Mononuclear cell (primary cell): ENCODE measurements around the gene CYTH4. TPM values are rescaled to one million over a fixed set of nuclear protein-coding genes. Genes with fewer than 3 reads are reported as not detected.

Experiments used
- H3K27me3 ChIP-seq: 2 replicates; pipeline ENCODE4 v1.6.0; 2011; ENCODE audit warnings: low read length, control low read depth; ENCODE audit not compliant: insufficient read depth
- H3K4me1 ChIP-seq: 2 replicates; pipeline ENCODE4 v1.5.1; 2011; ENCODE audit warnings: mild to moderate bottlenecking, low read length, control low read depth; ENCODE audit not compliant: insufficient read depth
- H3K4me3 ChIP-seq: 2 replicates; pipeline ENCODE4 v1.5.1; 2011; ENCODE audit warnings: mild to moderate bottlenecking, low read length, moderate library complexity
- H3K9me3 ChIP-seq: 2 replicates; pipeline ENCODE4 v1.5.1; 2011; ENCODE audit warnings: low read depth, mild to moderate bottlenecking, control low read depth, low read length
- total RNA-seq: library from RNA; depleted of rRNA; stranded (reverse); fragments of >200 nt; gene quantifications from one replicate; pipeline ENCODE4 v1.2.3, GENCODE V29; 2012

CYTH4 gene
- total RNA-seq, 1 donor: 124 TPM

GRCh38 chr22:37287550-37287951 is 5.2 kb downstream of the CYTH4 start:
- no peak overlapping the region for H3K4me3 ChIP-seq
- no peaks in the 10 kb centered on the region for H3K27me3 ChIP-seq
- peaks cover 89% of the 10 kb centered on the region for H3K4me1 ChIP-seq
- H3K9me3 ChIP-seq: no peaks in the 10 kb centered on the region

- H3K27me3 ChIP-seq: no peaks in the 10 kb centered on the region
These were observed 6.2 kb downstream of the CYTH4 start for GRCh38 chr22:37288521-37288920.

GRCh38 chr22:37289156-37289735 is 6.9 kb downstream of the CYTH4 start:
- no peaks in the 10 kb centered on the region for H3K27me3 ChIP-seq
- peaks cover 83% of the 10 kb centered on the region for H3K4me1 ChIP-seq
- H3K9me3 ChIP-seq: no peaks in the 10 kb centered on the region
- no peak overlapping the region for H3K4me3 ChIP-seq

More at GRCh38 chr22:37288521-37288920, 6.2 kb downstream of the CYTH4 start:
- Histone ChIP-seq H3K4me1 (peaks cover 90% of the 10 kb centered on the region), H3K9me3 (no peaks in the 10 kb centered on the region), H3K4me3 (no peak overlapping the region)

GRCh38 chr22:37290737-37291136 is 8.4 kb downstream of the CYTH4 start:
- H3K27me3 ChIP-seq: no peaks in the 10 kb centered on the region
- peaks cover 83% of the 10 kb centered on the region for H3K4me1 ChIP-seq
- H3K9me3 ChIP-seq: no peaks in the 10 kb centered on the region
- H3K4me3 ChIP-seq: no peak overlapping the region

GRCh38 chr22:37291559-37292298 is 9.4 kb downstream of the CYTH4 start:
- H3K4me3 ChIP-seq: no peak overlapping the region
- no peaks in the 10 kb centered on the region for H3K27me3 ChIP-seq
- H3K9me3 ChIP-seq: no peaks in the 10 kb centered on the region
- peaks cover 83% of the 10 kb centered on the region for H3K4me1 ChIP-seq

- Histone ChIP-seq H3K4me3 (no peak overlapping the region), H3K4me1 (peaks cover 83% of the 10 kb centered on the region), H3K9me3 (no peaks in the 10 kb centered on the region), H3K27me3 (no peaks in the 10 kb centered on the region)
These were observed 10.3 kb downstream of the CYTH4 start for GRCh38 chr22:37292641-37293040.

GRCh38 chr22:37293172-37293571 is 10.9 kb downstream of the CYTH4 start:
- no peaks in the 10 kb centered on the region for H3K9me3 ChIP-seq
- no peaks in the 10 kb centered on the region for H3K27me3 ChIP-seq
- no peak overlapping the region for H3K4me3 ChIP-seq
- H3K4me1 ChIP-seq: peaks cover 83% of the 10 kb centered on the region

- Histone ChIP-seq H3K4me3 (no peak overlapping the region), H3K27me3 (no peaks in the 10 kb centered on the region), H3K4me1 (peaks cover 83% of the 10 kb centered on the region), H3K9me3 (no peaks in the 10 kb centered on the region)
These were observed 12.4 kb downstream of the CYTH4 start for GRCh38 chr22:37294747-37295146.

GRCh38 chr22:37295213-37295886 is 13.0 kb downstream of the CYTH4 start:
- H3K27me3 ChIP-seq: no peaks in the 10 kb centered on the region
- no peaks in the 10 kb centered on the region for H3K9me3 ChIP-seq
- H3K4me1 ChIP-seq: peaks cover 83% of the 10 kb centered on the region
- no peak overlapping the region for H3K4me3 ChIP-seq

- peaks cover 83% of the 10 kb centered on the region for H3K4me1 ChIP-seq
- H3K9me3 ChIP-seq: no peaks in the 10 kb centered on the region
- H3K27me3 ChIP-seq: no peaks in the 10 kb centered on the region
- no peak overlapping the region for H3K4me3 ChIP-seq
These were observed 13.6 kb downstream of the CYTH4 start for GRCh38 chr22:37295946-37296345.

- peaks cover 98% of the 10 kb centered on the region for H3K4me1 ChIP-seq
- H3K27me3 ChIP-seq: no peaks in the 10 kb centered on the region
These were observed 16.6 kb downstream of the CYTH4 start for GRCh38 chr22:37298748-37299495.

GRCh38 chr22:37299969-37300509 is 17.7 kb downstream of the CYTH4 start:
- Histone ChIP-seq H3K27me3 (no peaks in the 10 kb centered on the region), H3K4me1 (peaks cover 100% of the 10 kb centered on the region), H3K9me3 (no peaks in the 10 kb centered on the region), H3K4me3 (no peak overlapping the region)

More at GRCh38 chr22:37298748-37299495, 16.6 kb downstream of the CYTH4 start:
- Histone ChIP-seq H3K9me3 (no peaks in the 10 kb centered on the region), H3K4me3 (no peak overlapping the region)

- no peak overlapping the region for H3K4me3 ChIP-seq
- peaks cover 100% of the 10 kb centered on the region for H3K4me1 ChIP-seq
- H3K27me3 ChIP-seq: no peaks in the 10 kb centered on the region
- no peaks in the 10 kb centered on the region for H3K9me3 ChIP-seq
These were observed 18.3 kb downstream of the CYTH4 start for GRCh38 chr22:37300551-37301017.

- peaks cover 100% of the 10 kb centered on the region for H3K4me1 ChIP-seq
- no peak overlapping the region for H3K4me3 ChIP-seq
- no peaks in the 10 kb centered on the region for H3K9me3 ChIP-seq
- H3K27me3 ChIP-seq: no peaks in the 10 kb centered on the region
These were observed 19.0 kb downstream of the CYTH4 start for GRCh38 chr22:37301144-37301830.
